HG02588 (cell line): ENCODE data around the gene VPS37D.
A peak's percentile ranks its signal among the peaks of the same experiment; 100 is the strongest.

Experiments used
- ATAC-seq: cut with Tn5 transposase; IDR thresholded peaks from one replicate; pipeline ENCODE4 v1.9.1; 2021; ENCODE audit warnings: mild to moderate bottlenecking, moderate library complexity; ENCODE audit not compliant: unreplicated experiment

VPS37D gene

DNA sequence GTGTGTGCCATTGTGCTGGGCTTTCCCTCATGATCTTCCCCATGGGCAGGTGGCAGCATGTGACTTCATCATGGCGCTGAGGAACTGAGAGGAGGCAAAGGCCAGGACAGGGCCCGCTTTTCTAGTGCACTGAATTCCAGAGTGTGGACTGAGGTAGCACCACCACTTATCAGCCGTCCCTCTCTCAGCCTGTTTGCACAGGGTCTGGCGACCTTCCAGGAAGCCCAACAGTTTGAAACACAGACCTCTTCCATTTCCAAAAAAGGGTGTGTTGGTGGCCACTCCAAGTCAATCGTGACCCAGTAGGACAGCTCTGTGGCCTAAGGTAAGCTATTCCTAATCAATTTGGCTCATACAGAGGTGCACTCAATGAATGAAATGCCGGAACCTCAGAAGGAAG, 11.2 kb downstream of the VPS37D start:
- no peak for ATAC-seq

DNA sequence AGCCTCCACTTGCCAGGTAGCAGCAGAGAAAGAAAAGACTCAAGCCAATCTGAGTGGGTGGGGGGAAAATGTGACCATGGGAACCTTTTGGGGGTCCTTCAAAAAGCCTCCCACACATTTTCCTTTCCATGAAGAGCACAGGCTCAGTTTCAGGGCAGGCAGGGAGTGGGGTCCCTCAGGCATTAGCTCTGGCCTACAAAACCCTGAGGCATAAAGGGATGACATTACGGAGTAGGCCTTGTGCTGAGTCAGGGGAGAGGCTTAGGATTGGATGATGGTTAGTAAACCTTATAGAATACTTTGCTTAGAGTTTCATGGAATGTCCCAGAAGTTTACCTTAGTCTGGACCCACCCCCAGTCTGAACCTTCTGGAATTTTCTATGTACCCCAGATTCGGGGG, 12.1 kb downstream of the VPS37D start:
- ATAC-seq: no peak

DNA sequence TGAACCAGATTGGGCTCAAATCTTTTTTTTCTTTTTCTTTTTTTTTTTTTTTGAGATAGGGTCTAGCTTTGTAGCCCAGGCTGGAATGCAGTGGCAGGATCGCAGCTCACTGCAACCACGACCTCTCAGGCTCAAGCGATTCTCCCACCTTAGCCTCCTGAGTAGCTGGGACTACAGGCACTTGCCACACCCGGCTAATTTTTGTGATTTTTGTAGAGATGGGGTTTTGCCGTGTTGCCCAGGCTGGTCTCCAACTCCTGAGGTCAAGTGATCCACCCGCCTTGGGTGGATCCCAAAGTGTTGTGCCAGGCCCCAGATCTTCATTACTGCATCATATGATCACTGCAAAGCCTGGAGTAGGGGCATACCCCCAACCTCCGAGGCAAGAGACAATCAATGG, 12.9 kb downstream of the VPS37D start:
- no peak for ATAC-seq

DNA sequence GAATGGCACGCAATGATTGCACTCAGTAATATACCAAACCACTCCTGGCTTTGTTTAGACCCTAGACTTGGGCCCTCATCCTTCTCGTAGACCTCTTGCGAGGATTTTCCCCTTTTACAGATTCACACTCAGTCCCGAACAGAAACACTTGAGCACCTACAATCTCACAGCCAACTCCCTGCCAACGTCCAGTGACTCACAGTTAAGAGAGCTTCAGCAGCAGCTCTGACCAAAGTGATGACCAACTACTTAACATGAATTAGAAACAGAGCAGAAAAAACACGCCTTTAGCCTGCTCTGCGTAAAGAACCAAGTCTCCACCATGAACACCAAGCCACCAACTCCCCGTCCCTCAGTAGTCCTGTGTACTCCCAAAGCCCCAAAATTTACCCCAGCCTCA, 13.4 kb downstream of the VPS37D start:
- no peak for ATAC-seq

DNA sequence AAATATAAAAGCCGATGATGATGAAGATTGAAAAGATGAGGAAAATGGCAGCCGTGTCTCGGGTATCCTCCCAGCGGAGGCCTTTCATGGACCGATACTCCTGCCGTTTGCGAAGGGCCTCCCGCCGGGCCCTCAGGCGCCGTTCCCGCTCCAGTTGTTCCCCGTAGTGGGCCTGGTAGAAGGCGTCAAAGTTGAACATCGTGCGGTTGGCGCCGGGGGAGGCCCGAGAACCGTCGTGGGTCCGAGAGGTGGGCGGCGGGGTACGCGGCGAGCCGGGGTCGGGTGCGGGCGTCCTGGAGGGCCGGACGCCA, 15.1 kb downstream of the VPS37D start:
- no peak for ATAC-seq

DNA sequence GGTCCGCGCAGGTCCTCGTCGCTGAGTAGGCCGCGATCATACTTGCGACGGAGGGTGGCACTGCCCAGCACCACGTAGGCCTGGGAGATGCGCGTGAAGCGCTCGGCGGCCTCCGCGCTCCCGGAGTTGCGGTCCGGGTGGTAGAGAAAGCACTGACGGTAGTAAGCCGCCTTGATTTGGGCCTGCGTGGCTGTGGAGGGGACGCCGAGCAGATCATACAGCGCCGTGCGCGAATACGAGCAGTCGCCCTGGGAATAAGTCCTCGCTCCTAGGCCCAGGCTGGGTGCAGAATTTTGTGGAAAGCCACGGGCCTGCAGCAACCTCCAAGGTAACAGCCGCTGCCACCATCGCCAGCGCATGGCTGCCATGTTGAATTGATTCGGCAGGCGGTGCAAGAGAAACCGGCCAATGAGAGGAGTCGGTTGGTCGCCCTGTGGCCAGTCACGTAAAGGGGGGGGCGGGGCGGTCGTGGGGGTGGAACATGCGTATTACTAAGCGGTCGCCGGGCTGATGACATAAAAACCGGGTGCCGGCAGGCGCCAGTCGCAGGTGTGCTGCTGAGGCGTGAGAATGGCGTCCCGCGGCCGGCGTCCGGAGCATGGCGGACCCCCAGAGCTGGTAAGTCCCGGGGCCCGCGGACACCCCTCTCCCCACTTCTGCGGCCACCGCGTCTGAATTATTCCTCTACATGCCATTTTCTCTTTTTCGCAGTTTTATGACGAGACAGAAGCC, 15.6 kb downstream of the VPS37D start, which contains the start of the genes BUD23 and DNAJC30:
Gene BUD23 (plus strand): TSS at position 542 of the 732 bp plus-strand sequence. CDS start 29 bp downstream, at position 571.
Gene DNAJC30 (minus strand): TSS at position 398 of the 732 bp plus-strand sequence. CDS start 30 bp downstream, at position 368.
- ATAC-seq: peak; percentile 88

DNA sequence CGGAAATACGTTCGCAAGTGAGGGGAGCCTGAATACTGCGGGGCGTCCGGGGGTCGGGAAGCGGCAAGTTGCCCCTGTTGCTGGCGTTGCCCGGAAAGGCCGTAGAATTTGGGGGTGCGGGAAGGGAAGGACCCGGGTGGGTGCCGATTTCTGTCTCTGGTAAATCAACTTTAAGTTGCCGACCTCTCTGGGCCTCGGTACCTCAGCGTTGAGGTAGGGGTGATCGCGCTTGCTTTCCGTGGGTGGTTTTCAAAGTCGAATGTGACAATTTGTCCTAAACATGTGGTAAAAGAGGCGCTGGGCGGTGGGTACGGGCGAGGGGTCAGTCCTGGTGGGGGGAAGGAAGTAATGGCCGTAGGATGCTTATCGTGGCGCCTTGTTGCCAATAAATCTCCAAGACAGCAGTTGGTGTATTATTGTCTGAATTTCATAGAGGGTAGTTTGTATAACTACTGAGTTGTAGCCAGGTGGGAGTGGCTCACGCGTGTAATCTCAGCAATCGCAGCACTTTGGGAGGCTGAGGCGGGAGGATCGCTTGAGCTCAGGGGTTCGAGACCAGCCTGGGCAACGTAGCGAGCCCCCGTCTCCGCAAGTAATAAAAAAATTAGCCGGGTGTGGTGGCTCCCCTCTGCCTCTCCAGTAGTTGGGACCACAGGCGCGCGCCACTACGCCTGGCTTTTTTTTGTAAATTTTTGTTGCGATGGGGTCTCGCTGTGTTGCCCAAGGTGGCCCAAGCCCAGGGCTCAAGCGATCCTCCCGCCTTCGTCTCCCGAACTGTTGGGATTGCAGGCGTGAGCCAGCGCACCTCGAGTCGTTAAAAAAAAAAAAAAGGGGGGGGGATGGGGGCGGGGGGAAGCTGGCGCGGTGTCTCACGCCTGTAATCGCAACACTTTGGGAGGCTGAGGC, 16.4 kb downstream of the VPS37D start:
- no peak for ATAC-seq

DNA sequence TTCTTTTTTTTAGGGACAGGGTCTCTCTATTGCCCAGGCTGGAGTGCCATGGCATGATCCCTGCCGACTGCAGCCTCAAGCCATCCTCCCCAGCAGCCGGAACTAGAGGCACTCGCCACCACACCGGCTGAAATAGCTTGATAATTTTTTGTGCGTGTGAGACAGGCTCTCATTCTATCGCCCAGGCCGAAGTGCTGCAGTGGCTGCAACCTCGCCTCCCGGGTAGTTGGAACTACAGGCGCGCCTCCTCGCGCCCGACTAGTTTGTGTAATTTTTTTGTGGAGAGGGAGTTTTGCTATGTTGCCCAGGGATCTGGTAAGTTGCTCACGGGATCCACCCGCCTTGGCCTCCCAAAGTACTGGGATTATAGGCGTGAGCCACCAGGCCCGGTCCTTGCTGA, 17.7 kb downstream of the VPS37D start:
- ATAC-seq: no peak

DNA sequence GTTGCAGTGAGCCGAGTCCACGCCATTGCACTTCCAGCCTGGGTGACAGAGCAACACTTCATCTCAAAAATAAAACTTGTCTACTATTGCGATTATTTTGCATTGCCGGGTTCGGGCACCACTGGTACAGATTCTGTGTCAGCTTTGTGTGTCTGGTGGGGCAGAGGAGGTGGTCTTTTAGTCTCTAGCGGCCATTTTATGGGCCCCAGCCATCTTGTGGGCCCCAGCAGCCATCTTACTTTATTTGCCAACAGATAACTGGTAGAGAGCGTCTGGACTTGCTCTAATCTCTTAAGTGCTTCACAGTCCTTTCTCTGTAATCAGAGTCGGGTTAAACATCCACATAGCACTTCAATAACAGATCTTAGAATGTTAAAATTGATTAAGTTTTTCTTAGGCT, 20.7 kb downstream of the VPS37D start:
- ATAC-seq: no peak

DNA sequence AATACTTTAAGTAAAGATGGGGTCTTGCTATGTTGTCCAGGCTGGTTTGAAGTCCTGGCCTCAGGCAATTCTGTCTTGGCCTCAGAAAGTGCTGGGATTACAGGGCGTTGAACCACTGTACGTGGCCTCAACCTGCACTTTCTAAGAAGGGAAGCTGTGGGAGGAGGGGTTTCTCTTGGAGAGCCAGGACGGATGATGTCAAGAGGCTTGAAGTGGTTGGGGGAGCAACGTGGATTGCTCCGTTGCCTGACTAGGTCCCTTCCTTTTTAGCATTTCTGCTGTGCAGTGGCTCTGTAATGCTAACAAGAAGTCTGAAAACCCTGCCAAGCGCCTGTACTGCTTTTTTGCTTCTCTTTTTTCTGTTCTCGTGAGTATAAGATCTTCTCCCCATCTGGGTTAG, 23.0 kb downstream of the VPS37D start:
- no peak for ATAC-seq

DNA sequence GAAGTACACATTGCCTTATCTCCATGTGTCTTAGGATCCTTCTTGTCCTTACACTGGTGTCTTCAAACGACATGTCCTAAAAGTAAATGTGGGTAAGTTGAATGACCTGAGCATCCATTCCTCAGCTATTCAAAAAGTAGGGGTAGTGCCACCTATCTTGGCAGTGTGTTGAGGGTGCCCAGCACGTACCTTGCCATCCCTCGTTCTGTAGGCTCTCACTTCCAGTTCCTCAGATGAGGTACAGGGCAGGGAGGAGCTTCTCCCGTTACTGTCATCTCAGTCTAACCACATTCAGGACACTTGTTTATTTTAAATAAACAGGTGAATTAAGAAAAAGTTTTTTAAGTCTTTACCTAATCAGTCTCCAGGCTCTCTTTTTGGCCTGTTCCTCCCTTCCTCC, 28.7 kb downstream of the VPS37D start:
- ATAC-seq: no peak

DNA sequence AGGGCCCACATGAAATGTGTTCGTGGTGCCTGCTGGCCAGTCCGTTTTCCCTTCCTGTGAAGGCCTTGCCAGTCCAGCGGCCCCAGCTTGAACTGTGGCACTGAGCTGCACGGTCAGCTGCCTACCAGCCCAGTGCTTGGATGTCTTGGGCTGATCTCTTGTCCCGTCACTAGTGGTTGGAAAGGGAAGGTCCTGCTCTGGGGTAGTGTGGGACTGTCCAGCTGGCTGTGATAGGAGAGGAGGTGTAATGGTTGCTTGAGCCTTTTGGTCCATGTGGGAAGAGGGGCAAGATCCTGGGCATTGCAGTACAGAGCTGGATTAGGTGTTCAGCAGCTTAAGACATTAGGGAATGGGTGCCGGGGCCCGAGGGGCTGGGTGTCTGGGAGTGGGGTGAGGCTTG, 30.8 kb downstream of the VPS37D start:
- no peak for ATAC-seq

DNA sequence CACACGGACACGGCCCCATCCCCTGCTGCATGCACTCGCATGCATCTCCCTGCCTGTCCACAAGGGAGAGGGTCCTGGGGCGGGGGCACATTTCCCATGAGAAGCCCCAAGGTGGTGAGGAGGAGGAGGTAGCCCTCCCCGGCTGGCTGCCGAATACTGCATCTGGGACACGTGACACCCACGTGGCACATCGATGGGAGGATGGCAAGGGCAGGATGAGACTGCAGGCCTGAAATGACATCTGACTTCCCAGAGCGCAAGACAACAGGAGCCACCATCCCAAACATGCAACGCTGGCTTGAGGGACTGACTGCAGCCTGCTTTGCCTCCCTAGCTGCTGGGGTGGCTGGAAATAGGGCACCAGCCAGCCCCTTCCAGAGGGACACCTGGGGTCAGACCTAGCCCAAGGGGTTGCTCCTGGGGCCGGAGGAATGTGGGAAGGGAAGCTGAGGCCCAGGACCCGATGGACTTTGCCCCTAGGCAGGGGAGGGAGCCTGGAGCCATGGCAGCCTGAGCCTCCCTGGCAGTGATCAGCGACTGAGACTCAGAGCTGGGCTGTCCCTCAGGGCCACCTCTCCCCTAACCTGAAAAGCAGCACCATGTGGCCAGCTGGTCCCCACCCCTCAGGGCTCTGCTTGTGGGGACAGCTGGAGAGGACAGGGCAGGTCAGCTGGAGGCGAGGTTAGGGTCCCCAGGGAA, 31.9 kb downstream of the VPS37D start:
- no peak for ATAC-seq

DNA sequence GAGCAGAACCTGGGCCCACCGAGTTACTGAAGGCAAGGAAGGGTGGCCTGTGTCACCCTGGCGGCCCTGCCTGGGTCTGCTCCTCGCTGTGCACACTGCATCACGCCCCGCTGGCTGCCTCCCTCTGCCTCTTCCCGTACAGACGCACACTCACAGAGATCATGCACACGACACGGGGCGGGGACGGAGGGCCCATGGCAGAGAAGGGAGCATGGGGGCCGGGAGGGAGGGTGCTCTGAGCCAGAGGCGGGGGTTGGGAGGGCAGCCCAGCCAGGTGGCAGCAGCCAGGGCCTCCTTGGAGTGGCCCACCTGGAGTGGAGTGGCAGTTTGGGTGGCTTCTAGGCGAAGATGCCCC, 32.4 kb downstream of the VPS37D start:
- no peak for ATAC-seq

DNA sequence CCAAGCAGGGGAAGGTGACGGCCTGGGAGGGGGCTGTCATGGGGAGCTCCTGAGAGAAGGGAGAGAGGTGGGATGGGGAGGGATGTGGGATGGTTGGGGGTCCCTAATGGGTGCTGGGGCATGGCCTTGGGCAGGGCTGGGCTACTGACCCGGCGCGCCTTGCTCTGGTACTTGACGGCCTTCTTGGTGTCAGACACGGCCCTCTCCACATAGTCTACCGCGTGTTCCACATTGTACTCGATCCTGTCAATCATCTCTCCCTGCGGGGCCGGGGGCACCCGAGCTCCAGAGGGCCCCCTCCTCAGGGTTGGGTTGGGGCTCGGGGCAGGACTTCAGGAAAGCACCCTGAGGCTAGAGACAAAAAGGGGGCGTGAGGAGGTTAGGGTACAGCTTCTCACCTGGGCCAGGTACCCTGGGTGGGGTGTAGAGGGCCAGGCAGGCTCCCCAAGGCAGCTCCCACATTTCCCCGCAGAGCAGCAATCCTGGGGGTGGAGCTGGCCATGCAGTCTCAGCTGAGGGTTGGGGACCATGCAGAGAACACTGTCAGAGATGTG, 33.0 kb downstream of the VPS37D start:
- ATAC-seq: no peak

DNA sequence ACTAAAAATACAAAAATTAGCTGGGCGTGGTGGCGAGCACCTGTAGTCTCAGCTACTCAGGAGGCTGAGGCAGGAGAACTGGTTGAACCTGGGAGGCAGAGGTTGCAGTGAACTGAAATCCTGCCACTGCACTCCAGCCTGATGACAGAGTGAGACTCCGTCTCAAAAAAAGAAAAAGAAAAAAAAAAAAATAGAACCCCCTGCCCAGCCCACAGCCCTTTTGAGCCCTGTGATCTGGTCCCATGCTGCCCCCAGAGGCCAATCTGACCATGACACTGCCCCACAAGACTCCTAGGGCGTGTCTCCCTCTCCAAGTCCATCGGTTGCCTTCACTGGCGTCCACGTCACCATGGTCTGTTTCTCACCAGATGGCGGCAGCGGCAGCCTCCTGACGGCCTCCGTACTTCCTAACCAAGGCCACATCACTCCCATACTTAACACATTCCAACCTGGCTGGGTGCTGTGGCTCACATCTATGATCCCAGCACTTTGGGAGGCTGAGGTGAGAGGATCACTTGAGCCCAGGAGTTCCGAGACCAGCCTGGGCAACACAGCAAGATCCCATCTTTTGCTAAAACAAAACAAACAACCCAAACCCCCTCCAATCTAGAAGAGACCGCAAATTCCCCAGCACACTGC, 33.8 kb downstream of the VPS37D start:
- ATAC-seq: no peak

DNA sequence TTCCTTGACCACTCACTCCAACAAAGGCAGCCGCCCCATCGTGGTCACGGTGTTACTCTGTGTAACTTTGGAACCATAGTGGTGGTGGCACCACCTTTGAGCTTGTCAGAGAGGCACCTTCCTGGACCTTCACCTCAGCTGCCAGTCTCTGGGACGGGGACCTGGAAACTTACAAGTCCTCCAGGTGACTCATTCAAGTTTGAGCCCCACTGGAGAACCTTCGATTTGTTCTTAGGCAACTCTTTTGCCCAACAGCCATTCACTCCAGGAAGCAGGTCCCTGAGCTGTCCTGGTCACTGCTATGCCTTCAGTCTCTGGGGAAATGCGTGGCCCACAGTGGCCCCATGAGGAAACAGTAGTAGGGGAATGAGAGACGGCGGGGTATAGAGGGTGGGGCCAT, 34.6 kb downstream of the VPS37D start:
- ATAC-seq: no peak

DNA sequence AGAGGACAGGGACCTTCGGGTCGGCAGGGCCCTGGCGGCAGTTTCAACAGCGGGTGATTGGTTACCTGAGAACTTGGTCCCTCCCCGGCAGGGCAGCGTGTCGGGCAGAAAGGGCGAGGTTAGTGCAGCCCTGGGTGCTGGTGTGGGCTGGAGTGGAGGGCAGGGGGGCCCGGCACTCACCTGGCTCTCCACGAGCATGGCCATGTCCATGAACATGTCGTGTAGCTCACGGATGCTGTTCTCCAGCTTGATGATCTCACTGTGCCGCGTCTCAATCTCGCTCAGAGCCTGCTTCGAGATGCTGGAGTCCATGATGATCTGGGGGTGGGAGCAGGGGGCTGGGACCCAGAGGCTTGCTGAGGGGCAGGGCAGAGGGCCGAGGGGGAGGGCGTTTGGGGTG, 35.0 kb downstream of the VPS37D start:
- ATAC-seq: no peak

DNA sequence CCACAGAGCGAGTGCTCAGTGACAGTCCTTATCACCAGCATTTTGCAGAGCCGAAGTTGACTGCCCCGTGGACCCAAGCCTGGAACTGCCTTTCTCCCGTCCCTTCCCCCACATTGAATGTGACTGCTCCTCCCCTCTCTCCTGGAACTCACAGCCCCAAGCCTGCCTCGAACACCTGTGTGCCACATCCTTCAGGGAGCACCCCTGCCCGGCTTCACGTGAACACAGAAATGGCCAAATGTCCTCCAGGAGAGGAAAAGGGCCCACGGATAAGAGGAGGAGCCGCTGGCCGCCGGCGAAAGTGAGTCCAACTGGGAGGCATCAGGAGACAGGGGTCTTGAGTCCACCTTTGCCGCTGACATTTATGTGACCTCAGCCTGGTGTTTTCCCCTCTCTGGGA, 35.6 kb downstream of the VPS37D start:
- no peak for ATAC-seq

DNA sequence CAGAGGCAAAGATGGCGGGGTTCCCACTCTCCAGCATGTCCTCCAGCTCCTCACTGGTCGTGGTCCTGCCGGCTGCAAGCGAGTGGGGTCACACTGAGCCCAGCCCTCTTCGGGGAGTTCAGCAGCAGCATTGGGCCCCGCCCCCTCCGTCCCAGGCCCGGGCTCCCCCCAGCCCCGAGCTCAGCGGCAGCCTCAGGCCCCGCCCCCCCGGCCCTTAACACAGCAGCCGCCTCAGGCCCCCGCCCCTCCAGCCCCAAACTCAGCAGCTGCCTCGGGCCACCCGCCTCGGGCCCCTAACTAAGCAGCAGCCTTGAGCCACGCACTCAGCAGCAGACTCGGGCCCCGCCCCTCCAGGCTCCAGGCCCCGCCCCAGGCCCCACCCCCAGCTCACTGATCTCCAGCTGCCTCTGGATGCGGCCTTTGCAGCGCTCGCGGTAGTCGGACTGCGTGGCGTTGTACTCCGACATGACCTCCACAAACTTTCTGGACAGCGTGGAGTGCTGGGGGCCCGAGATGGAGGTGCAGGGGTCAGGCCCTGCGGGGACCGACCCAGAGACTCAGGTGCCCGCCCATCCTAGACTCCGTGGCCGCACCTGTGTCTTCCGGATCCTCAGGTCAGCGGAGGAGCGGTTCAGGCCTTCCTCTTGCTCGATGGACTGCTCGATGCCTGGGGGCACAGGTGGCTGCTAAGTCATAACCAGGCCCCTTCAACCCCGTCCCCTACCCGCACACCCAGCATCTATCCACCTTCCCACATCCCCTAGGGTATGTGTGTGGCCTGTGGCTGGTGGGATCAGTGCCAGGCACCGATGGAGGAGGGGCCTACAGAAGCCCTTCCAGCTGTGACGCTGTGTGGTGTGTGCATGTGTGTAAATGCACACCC, 36.4 kb downstream of the VPS37D start:
- no peak for ATAC-seq
